Measurements from ENCODE around the gene AZIN2. TPM values are rescaled to one million over a fixed set of nuclear protein-coding genes. Genes with fewer than 3 reads are reported as not detected.

The AZIN2 gene
- total RNA-seq, 1 experiment from 2014 or later: 2.4 TPM

GRCh38 chr1:33143176-33143575 is 62.2 kb downstream of the AZIN2 start:
- H3K27ac ChIP-seq (ENCODE audit: low read length): no peak overlapping the region
- no TSS peak for BruUV-seq (replicated peaks)
- H3K36me3 ChIP-seq (ENCODE audit: control insufficient read depth, insufficient read depth, low read length): no peaks in the 10 kb centered on the region
- in situ Hi-C loops (cut with HindIII; ENCODE audit: low pct_unique_long_range_greater_than_20kb, low sequenced_read_pairs): no loop called here
- H3K9me3 ChIP-seq (ENCODE audit: control insufficient read depth, insufficient read depth, low read depth, low read length): no peaks in the 10 kb centered on the region
- intact Hi-C loops (cut with micrococcal nuclease; ENCODE audit: unreplicated experiment): no loop called here
- TF ChIP-seq REST (IDR thresholded peaks at IDR 0.05; ENCODE audit: insufficient read depth in 1 of 2, low read depth in 2 of 2, low read length in 1 of 2) (no peak), POLR2AphosphoS5 (IDR thresholded peaks at IDR 0.05; ENCODE audit: low read depth, low read length) (no peak), SIN3A (IDR thresholded peaks at IDR 0.05; ENCODE audit: borderline replicate concordance, insufficient read depth, low read depth, low read length) (no peak)
- H3K27me3 ChIP-seq (ENCODE audit: control insufficient read depth, insufficient read depth, low read length): no peaks in the 10 kb centered on the region
- POLR2A ChIA-PET: no interaction called here
- no peak overlapping the region for H3K4me3 ChIP-seq (ENCODE audit: low read depth in 2 of 2, low read length in 2 of 2)
- CTCF ChIA-PET: interaction anchor here (0.6 kb wide), 1 partner anchor 9 kb away, joined by 4 read pairs; no protein-coding TSS in a partner anchor
- H3K4me1 ChIP-seq (ENCODE audit: control insufficient read depth, insufficient read depth, low read length): no peaks in the 10 kb centered on the region
- DNase-seq (ENCODE audit: low read depth, low spot score) (no peak), ATAC-seq (no peak)

- intact Hi-C loops (cut with micrococcal nuclease; ENCODE audit: unreplicated experiment): no loop called here
- no peak overlapping the region for H3K27ac ChIP-seq (ENCODE audit: low read length)
- in situ Hi-C loops (cut with HindIII; ENCODE audit: low pct_unique_long_range_greater_than_20kb, low sequenced_read_pairs): no loop called here
- BruUV-seq (replicated peaks): no TSS peak
- H3K36me3 ChIP-seq (ENCODE audit: control insufficient read depth, insufficient read depth, low read length): no peaks in the 10 kb centered on the region
- H3K9me3 ChIP-seq (ENCODE audit: control insufficient read depth, insufficient read depth, low read depth, low read length): no peaks in the 10 kb centered on the region
- ATAC-seq (no peak), DNase-seq (ENCODE audit: low read depth, low spot score) (no peak)
- ChIA-PET POLR2A (no interaction called here), CTCF (no interaction called here)
- no peaks in the 10 kb centered on the region for H3K4me1 ChIP-seq (ENCODE audit: control insufficient read depth, insufficient read depth, low read length)
- no peak for TF ChIP-seq REST (IDR thresholded peaks at IDR 0.05; ENCODE audit: insufficient read depth in 1 of 2, low read depth in 2 of 2, low read length in 1 of 2)
- no peak for TF ChIP-seq TCF7L2 (IDR thresholded peaks at IDR 0.05; ENCODE audit: low read depth, low read length)
- TF ChIP-seq POLR2AphosphoS5 (IDR thresholded peaks at IDR 0.05; ENCODE audit: low read depth, low read length): no peak
- no peak for TF ChIP-seq SIN3A (IDR thresholded peaks at IDR 0.05; ENCODE audit: borderline replicate concordance, insufficient read depth, low read depth, low read length)
- no peak for TF ChIP-seq CTCF (IDR thresholded peaks at IDR 0.05)
- H3K4me3 ChIP-seq (ENCODE audit: low read depth in 2 of 2, low read length in 2 of 2): no peak overlapping the region
- H3K27me3 ChIP-seq (ENCODE audit: control insufficient read depth, insufficient read depth, low read length): no peaks in the 10 kb centered on the region
Measured at GRCh38 chr1:33143698-33144097, 62.7 kb downstream of the AZIN2 start.

Measured in Panc1 (cell line).